Endothelial cell of umbilical vein (primary cell): ENCODE results near the gene CLBA1.

Experiments
- CTCF ChIP-seq, 2 donors: IDR thresholded peaks; 1 replicate in 1 of 2; 2 replicates in 1 of 2; pipeline ENCODE4 v1.5.1; 2011; ENCODE audit warnings: low read length in 2 of 2, mild to moderate bottlenecking in 2 of 2, moderate library complexity in 2 of 2, control low read depth in 1 of 2, inconsistent platforms in 1 of 2, low read depth in 1 of 2; ENCODE audit not compliant: insufficient read depth in 1 of 2; ENCODE audit errors: extremely low read depth in 1 of 2
- EZH2 ChIP-seq: IDR thresholded peaks from 2 replicates; pipeline ENCODE4 v1.6.1; 2012; ENCODE audit warnings: borderline replicate concordance, low read depth, mild to moderate bottlenecking, moderate library complexity, low read length, inconsistent platforms; ENCODE audit not compliant: severe bottlenecking
- MAX ChIP-seq: IDR thresholded peaks from 2 replicates; pipeline ENCODE4 v1.6.1; 2011; ENCODE audit not compliant: insufficient read depth, insufficient read length
- POLR2AphosphoS5 ChIP-seq: IDR thresholded peaks from 2 replicates; pipeline ENCODE4 v1.6.1; 2012; ENCODE audit warnings: low read depth, mild to moderate bottlenecking, control low read depth, low read length, moderate library complexity; ENCODE audit not compliant: insufficient read depth

- TF ChIP-seq MAX: no peak
- no peak for TF ChIP-seq CTCF (IDR thresholded peaks at IDR 0.05; ENCODE audit: extremely low read depth in 1 of 2, insufficient read depth in 1 of 2, low read depth in 1 of 2, low read length in 2 of 2)
- no peak for TF ChIP-seq POLR2AphosphoS5
- no peak for TF ChIP-seq EZH2
Observed at GRCh38 chr14:104984056-104984894, 1.3 kb upstream of the CLBA1 start.
